Lower leg skin (tissue), 3 donors: ENCODE measurements around the gene PLEKHH2.
A peak's percentile ranks its signal among the peaks of the same experiment; 100 is the strongest.

Experiments used
- CTCF ChIP-seq, 3 donors: fragments of 450-650 bp; IDR thresholded peaks; one replicate each; pipeline ENCODE4 v1.5.1; 2016; ENCODE audit warnings: antibody characterized with exemption in 3 of 3, mild to moderate bottlenecking in 3 of 3, moderate library complexity in 2 of 3
- POLR2A ChIP-seq, 2 donors: fragments of 450-650 bp; IDR thresholded peaks; one replicate each; pipeline ENCODE4 v1.6.1; 2016 to 2017; ENCODE audit warnings: antibody characterized with exemption in 2 of 2, mild to moderate bottlenecking in 1 of 2, moderate library complexity in 1 of 2

- TF ChIP-seq CTCF (IDR thresholded peaks at IDR 0.05) = no peak
- TF ChIP-seq POLR2A (IDR thresholded peaks at IDR 0.05) = peak in 1 of 2 donors; percentile 49
Measured at GRCh38 chr2:43595603-43596412, 41.3 kb upstream of the PLEKHH2 start, which contains the start of gene THADA.
